ENCODE data around the gene TMEM263.
"Not testable (repeated sequence)": the region's sequence is repeated elsewhere in the genome, so short reads cannot be mapped to it uniquely, and the experiment has no call there.

Gene TMEM263

GRCh38 chr12:107002665-107003064, 47.0 kb downstream of the TMEM263 start:
- WGBS (ENCODE audit: insufficient coverage) = no CpG with 5 or more reads among the region's 4 CpGs
- H3K36me3 ChIP-seq (ENCODE audit: control insufficient read depth in 4 of 4, insufficient read depth in 4 of 4, low read length in 3 of 4); POLR2A ChIA-PET; H3K4me1 ChIP-seq (ENCODE audit: control extremely low read depth in 1 of 4, control insufficient read depth in 4 of 4, insufficient read depth in 4 of 4, low read length in 3 of 4); H3K9me3 ChIP-seq (ENCODE audit: control extremely low read depth in 1 of 5, control insufficient read depth in 4 of 5, insufficient read depth in 2 of 5, low read depth in 1 of 5, low read length in 4 of 5); DNase-seq; H3K27me3 ChIP-seq (replicated peaks in 2 of 5; ENCODE audit: control insufficient read depth in 4 of 5, insufficient read depth in 5 of 5, low read length in 4 of 5); H3K27ac ChIP-seq (ENCODE audit: insufficient read depth in 1 of 2, low read depth in 1 of 2, low read length in 2 of 2, poor library complexity in 1 of 2, severe bottlenecking in 2 of 2); H3K4me3 ChIP-seq (ENCODE audit: control insufficient read depth in 1 of 7, extremely low read depth in 1 of 7, insufficient read depth in 4 of 7, low read depth in 2 of 7, low read length in 6 of 7): not testable (repeated sequence)
- CTCF ChIA-PET = interaction anchor here (0.9 kb wide), 1 partner anchor 11 kb away, joined by 3 read pairs; no protein-coding TSS in a partner anchor

GRCh38 chr12:107007411-107007810, 51.7 kb downstream of the TMEM263 start:
- peaks cover 0 to 2% (median 0%) of the 10 kb centered on the region in 5 experiments for H3K9me3 ChIP-seq (ENCODE audit: control extremely low read depth in 1 of 5, control insufficient read depth in 4 of 5, insufficient read depth in 2 of 5, low read depth in 1 of 5, low read length in 4 of 5)
- ChIA-PET CTCF (no interaction called here), POLR2A (interaction anchor here (0.6 kb wide), 1 partner anchor 9 kb away, joined by 4 read pairs; no protein-coding TSS in a partner anchor)
- H3K4me1 ChIP-seq (ENCODE audit: control extremely low read depth in 1 of 4, control insufficient read depth in 4 of 4, insufficient read depth in 4 of 4, low read length in 3 of 4) = no peaks in the 10 kb centered on the region
- no peak for DNase-seq
- H3K4me3 ChIP-seq (ENCODE audit: control insufficient read depth in 1 of 7, extremely low read depth in 1 of 7, insufficient read depth in 4 of 7, low read depth in 2 of 7, low read length in 6 of 7) = no peak overlapping the region
- H3K36me3 ChIP-seq (ENCODE audit: control insufficient read depth in 4 of 4, insufficient read depth in 4 of 4, low read length in 3 of 4) = peaks cover 0 to 2% (median 0%) of the 10 kb centered on the region in 4 experiments
- no peak overlapping the region for H3K27ac ChIP-seq (ENCODE audit: insufficient read depth in 1 of 2, low read depth in 1 of 2, low read length in 2 of 2, poor library complexity in 1 of 2, severe bottlenecking in 2 of 2)
- H3K27me3 ChIP-seq (replicated peaks in 2 of 5; ENCODE audit: control insufficient read depth in 4 of 5, insufficient read depth in 5 of 5, low read length in 4 of 5) = no peaks in the 10 kb centered on the region
- 95% methylated on average over 2 of the region's 4 CpGs for WGBS (ENCODE audit: insufficient coverage)

- Histone ChIP-seq H3K4me1 (ENCODE audit: control extremely low read depth in 1 of 4, control insufficient read depth in 4 of 4, insufficient read depth in 4 of 4, low read length in 3 of 4) (no peaks in the 10 kb centered on the region), H3K9me3 (ENCODE audit: control extremely low read depth in 1 of 5, control insufficient read depth in 4 of 5, insufficient read depth in 2 of 5, low read depth in 1 of 5, low read length in 4 of 5) (peaks cover 0 to 1% (median 0%) of the 10 kb centered on the region in 5 experiments), H3K27ac (ENCODE audit: insufficient read depth in 1 of 2, low read depth in 1 of 2, low read length in 2 of 2, poor library complexity in 1 of 2, severe bottlenecking in 2 of 2) (no peak overlapping the region), H3K27me3 (replicated peaks in 2 of 5; ENCODE audit: control insufficient read depth in 4 of 5, insufficient read depth in 5 of 5, low read length in 4 of 5) (no peaks in the 10 kb centered on the region), H3K4me3 (ENCODE audit: control insufficient read depth in 1 of 7, extremely low read depth in 1 of 7, insufficient read depth in 4 of 7, low read depth in 2 of 7, low read length in 6 of 7) (no peak overlapping the region), H3K36me3 (ENCODE audit: control insufficient read depth in 4 of 4, insufficient read depth in 4 of 4, low read length in 3 of 4) (peaks cover 0 to 4% (median 0%) of the 10 kb centered on the region in 4 experiments)
- DNase-seq = no peak
- POLR2A ChIA-PET = no interaction called here
- CTCF ChIA-PET = interaction anchor here (1.2 kb wide), 1 partner anchor 34 kb away, joined by 3 read pairs; no protein-coding TSS in a partner anchor
- WGBS (ENCODE audit: insufficient coverage) = 100% methylated on average over 1 of the region's 2 CpGs
Measured at GRCh38 chr12:107011519-107011918, 55.8 kb downstream of the TMEM263 start.

- no peaks in the 10 kb centered on the region for H3K4me1 ChIP-seq (ENCODE audit: control extremely low read depth in 1 of 4, control insufficient read depth in 4 of 4, insufficient read depth in 4 of 4, low read length in 3 of 4)
- no peaks in the 10 kb centered on the region for H3K27me3 ChIP-seq (replicated peaks in 2 of 5; ENCODE audit: control insufficient read depth in 4 of 5, insufficient read depth in 5 of 5, low read length in 4 of 5)
- 100% methylated on average over 1 of the region's 1 CpG for WGBS (ENCODE audit: insufficient coverage)
- ChIA-PET CTCF (no interaction called here), POLR2A (no interaction called here)
- H3K4me3 ChIP-seq (ENCODE audit: control insufficient read depth in 1 of 7, extremely low read depth in 1 of 7, insufficient read depth in 4 of 7, low read depth in 2 of 7, low read length in 6 of 7) = no peak overlapping the region
- peaks cover 0 to 7% (median 0%) of the 10 kb centered on the region in 4 experiments for H3K36me3 ChIP-seq (ENCODE audit: control insufficient read depth in 4 of 4, insufficient read depth in 4 of 4, low read length in 3 of 4)
- DNase-seq = no peak
- H3K27ac ChIP-seq (ENCODE audit: insufficient read depth in 1 of 2, low read depth in 1 of 2, low read length in 2 of 2, poor library complexity in 1 of 2, severe bottlenecking in 2 of 2) = no peak overlapping the region
- peaks cover 0 to 1% (median 0%) of the 10 kb centered on the region in 5 experiments for H3K9me3 ChIP-seq (ENCODE audit: control extremely low read depth in 1 of 5, control insufficient read depth in 4 of 5, insufficient read depth in 2 of 5, low read depth in 1 of 5, low read length in 4 of 5)
Measured at GRCh38 chr12:107012736-107013425, 57.2 kb downstream of the TMEM263 start.

GRCh38 chr12:107014055-107014454, 58.3 kb downstream of the TMEM263 start:
- WGBS (ENCODE audit: insufficient coverage) = 100% methylated on average over 1 of the region's 3 CpGs

GRCh38 chr12:107017042-107017441, 61.3 kb downstream of the TMEM263 start:
- no peak for DNase-seq
- ChIA-PET CTCF (no interaction called here), POLR2A (interaction anchor here (0.5 to 1.0 kb wide), 2 partner anchors 9 to 13 kb away, joined by 3 to 4 read pairs; no protein-coding TSS in a partner anchor)
- Histone ChIP-seq H3K9me3 (ENCODE audit: control extremely low read depth in 1 of 5, control insufficient read depth in 4 of 5, insufficient read depth in 2 of 5, low read depth in 1 of 5, low read length in 4 of 5) (peaks cover 0 to 1% (median 0%) of the 10 kb centered on the region in 5 experiments), H3K4me3 (ENCODE audit: control insufficient read depth in 1 of 7, extremely low read depth in 1 of 7, insufficient read depth in 4 of 7, low read depth in 2 of 7, low read length in 6 of 7) (no peak overlapping the region), H3K27me3 (replicated peaks in 2 of 5; ENCODE audit: control insufficient read depth in 4 of 5, insufficient read depth in 5 of 5, low read length in 4 of 5) (no peaks in the 10 kb centered on the region), H3K36me3 (ENCODE audit: control insufficient read depth in 4 of 4, insufficient read depth in 4 of 4, low read length in 3 of 4) (peaks cover 0 to 7% (median under 1%) of the 10 kb centered on the region in 4 experiments), H3K4me1 (ENCODE audit: control extremely low read depth in 1 of 4, control insufficient read depth in 4 of 4, insufficient read depth in 4 of 4, low read length in 3 of 4) (no peaks in the 10 kb centered on the region), H3K27ac (ENCODE audit: insufficient read depth in 1 of 2, low read depth in 1 of 2, low read length in 2 of 2, poor library complexity in 1 of 2, severe bottlenecking in 2 of 2) (no peak overlapping the region)
- WGBS (ENCODE audit: insufficient coverage) = 98% methylated on average over 4 of the region's 4 CpGs

More at GRCh38 chr12:107014055-107014454, 58.3 kb downstream of the TMEM263 start:
- Histone ChIP-seq H3K4me3 (ENCODE audit: control insufficient read depth in 1 of 7, extremely low read depth in 1 of 7, insufficient read depth in 4 of 7, low read depth in 2 of 7, low read length in 6 of 7) (no peak overlapping the region), H3K27ac (ENCODE audit: insufficient read depth in 1 of 2, low read depth in 1 of 2, low read length in 2 of 2, poor library complexity in 1 of 2, severe bottlenecking in 2 of 2) (no peak overlapping the region), H3K4me1 (ENCODE audit: control extremely low read depth in 1 of 4, control insufficient read depth in 4 of 4, insufficient read depth in 4 of 4, low read length in 3 of 4) (no peaks in the 10 kb centered on the region), H3K27me3 (replicated peaks in 2 of 5; ENCODE audit: control insufficient read depth in 4 of 5, insufficient read depth in 5 of 5, low read length in 4 of 5) (no peaks in the 10 kb centered on the region), H3K9me3 (ENCODE audit: control extremely low read depth in 1 of 5, control insufficient read depth in 4 of 5, insufficient read depth in 2 of 5, low read depth in 1 of 5, low read length in 4 of 5) (peaks cover 0 to 1% (median 0%) of the 10 kb centered on the region in 5 experiments), H3K36me3 (ENCODE audit: control insufficient read depth in 4 of 4, insufficient read depth in 4 of 4, low read length in 3 of 4) (peaks cover 0 to 7% (median 0%) of the 10 kb centered on the region in 4 experiments)
- CTCF ChIA-PET = interaction anchor here (1.1 to 1.2 kb wide), 2 partner anchors 8 to 12 kb away, joined by 3 read pairs; no protein-coding TSS in a partner anchor
- POLR2A ChIA-PET = no interaction called here
- DNase-seq = peak in 1 of 3 donors; percentile 8

GRCh38 chr12:107019546-107019945, 63.8 kb downstream of the TMEM263 start:
- WGBS (ENCODE audit: insufficient coverage) = no CpG with 5 or more reads among the region's 2 CpGs

More at GRCh38 chr12:107019546-107019945, 63.8 kb downstream of the TMEM263 start:
- H3K9me3 ChIP-seq (ENCODE audit: control extremely low read depth in 1 of 5, control insufficient read depth in 4 of 5, insufficient read depth in 2 of 5, low read depth in 1 of 5, low read length in 4 of 5) = no peaks in the 10 kb centered on the region
- no peak overlapping the region for H3K4me3 ChIP-seq (ENCODE audit: control insufficient read depth in 1 of 7, extremely low read depth in 1 of 7, insufficient read depth in 4 of 7, low read depth in 2 of 7, low read length in 6 of 7)
- peaks cover 0 to 3% (median under 1%) of the 10 kb centered on the region in 4 experiments for H3K36me3 ChIP-seq (ENCODE audit: control insufficient read depth in 4 of 4, insufficient read depth in 4 of 4, low read length in 3 of 4)
- DNase-seq = no peak
- ChIA-PET POLR2A (interaction anchor here (0.7 kb wide), 1 partner anchor 640 kb away, joined by 5 read pairs; no protein-coding TSS in a partner anchor), CTCF (interaction anchor here (0.9 kb wide), 1 partner anchor 25 kb away, joined by 3 read pairs; no protein-coding TSS in a partner anchor)
- no peaks in the 10 kb centered on the region for H3K27me3 ChIP-seq (replicated peaks in 2 of 5; ENCODE audit: control insufficient read depth in 4 of 5, insufficient read depth in 5 of 5, low read length in 4 of 5)
- no peaks in the 10 kb centered on the region for H3K4me1 ChIP-seq (ENCODE audit: control extremely low read depth in 1 of 4, control insufficient read depth in 4 of 4, insufficient read depth in 4 of 4, low read length in 3 of 4)
- H3K27ac ChIP-seq (ENCODE audit: insufficient read depth in 1 of 2, low read depth in 1 of 2, low read length in 2 of 2, poor library complexity in 1 of 2, severe bottlenecking in 2 of 2) = no peak overlapping the region
